Loucy (cell line): ENCODE measurements around the gene TNFSF13B.

Experiments
- H2AFZ ChIP-seq: fragments of 200-600 bp; sonication (generic); 2 replicates; pipeline ENCODE4 v1.6.0; 2016; ENCODE audit warnings: antibody characterized with exemption, mild to moderate bottlenecking, low read length, moderate library complexity
- H3F3A ChIP-seq: fragments of 200-600 bp; 2 replicates; pipeline ENCODE4 v1.6.0; 2016; ENCODE audit warnings: antibody characterized with exemption, low read depth, mild to moderate bottlenecking
- H3K27me3 ChIP-seq: fragments of 200-600 bp; sonication (generic); 2 replicates; pipeline ENCODE4 v1.6.1; 2014; ENCODE audit warnings: low read length, mild to moderate bottlenecking; ENCODE audit not compliant: insufficient read depth, poor library complexity, severe bottlenecking
- H3K36me3 ChIP-seq: fragments of 200-600 bp; sonication (generic); 2 replicates; pipeline ENCODE4 v1.6.1; 2016; ENCODE audit warnings: low read length; ENCODE audit not compliant: insufficient read depth
- H3K4me1 ChIP-seq: fragments of 200-600 bp; sonication (generic); 2 replicates; pipeline ENCODE4 v1.5.1; 2014; ENCODE audit warnings: low read length, mild to moderate bottlenecking; ENCODE audit not compliant: insufficient read depth, poor library complexity, severe bottlenecking
- H3K4me2 ChIP-seq: fragments of 200-600 bp; sonication (generic); 2 replicates; pipeline ENCODE4 v1.6.0; 2014; ENCODE audit warnings: antibody characterized with exemption, low read length, low read depth, mild to moderate bottlenecking; ENCODE audit not compliant: poor library complexity, severe bottlenecking
- H3K4me3 ChIP-seq: fragments of 200-600 bp; sonication (generic); 2 replicates; pipeline ENCODE4 v1.5.1; 2014; ENCODE audit warnings: low read length, mild to moderate bottlenecking, mixed read lengths; ENCODE audit not compliant: poor library complexity, severe bottlenecking
- H3K79me2 ChIP-seq: fragments of 200-600 bp; sonication (generic); 2 replicates; pipeline ENCODE4 v1.6.1; 2014; ENCODE audit warnings: low read length; ENCODE audit not compliant: insufficient read depth
- H3K9ac ChIP-seq: fragments of 200-600 bp; sonication (generic); 2 replicates; pipeline ENCODE4 v1.6.0; 2014; ENCODE audit warnings: mild to moderate bottlenecking, low read depth, low read length, moderate library complexity; ENCODE audit not compliant: poor library complexity, severe bottlenecking
- H3K9me2 ChIP-seq: fragments of 200-600 bp; sonication (generic); replicated peaks from 2 replicates; pipeline ENCODE4 v1.6.1; 2016; ENCODE audit warnings: low read depth, low read length, mixed read lengths
- H3K9me3 ChIP-seq: fragments of 200-600 bp; sonication (generic); 2 replicates; pipeline ENCODE4 v1.6.1; 2014; ENCODE audit warnings: mild to moderate bottlenecking, antibody characterized with exemption, low read length, low read depth; ENCODE audit not compliant: insufficient read depth
- H4K20me1 ChIP-seq: fragments of 200-600 bp; sonication (generic); 2 replicates; pipeline ENCODE4 v1.6.0; 2014; ENCODE audit warnings: antibody characterized with exemption, low read length, mild to moderate bottlenecking; ENCODE audit not compliant: insufficient read depth, poor library complexity, severe bottlenecking
- EZH2phosphoT487 ChIP-seq: fragments of 200-600 bp; IDR thresholded peaks from 2 replicates; pipeline ENCODE4 v1.6.1; 2018; ENCODE audit warnings: antibody characterized with exemption, mild to moderate bottlenecking, moderate library complexity, borderline replicate concordance
- TF ChIP-seq, protein P1 (sequence below): fragments of 200-600 bp; sonication (generic); conservative IDR thresholded peaks from 2 replicates; pipeline ENCODE4 v1.5.1; 2014; ENCODE audit warnings: mild to moderate bottlenecking, antibody characterized with exemption, low read length

TNFSF13B gene

DNA sequence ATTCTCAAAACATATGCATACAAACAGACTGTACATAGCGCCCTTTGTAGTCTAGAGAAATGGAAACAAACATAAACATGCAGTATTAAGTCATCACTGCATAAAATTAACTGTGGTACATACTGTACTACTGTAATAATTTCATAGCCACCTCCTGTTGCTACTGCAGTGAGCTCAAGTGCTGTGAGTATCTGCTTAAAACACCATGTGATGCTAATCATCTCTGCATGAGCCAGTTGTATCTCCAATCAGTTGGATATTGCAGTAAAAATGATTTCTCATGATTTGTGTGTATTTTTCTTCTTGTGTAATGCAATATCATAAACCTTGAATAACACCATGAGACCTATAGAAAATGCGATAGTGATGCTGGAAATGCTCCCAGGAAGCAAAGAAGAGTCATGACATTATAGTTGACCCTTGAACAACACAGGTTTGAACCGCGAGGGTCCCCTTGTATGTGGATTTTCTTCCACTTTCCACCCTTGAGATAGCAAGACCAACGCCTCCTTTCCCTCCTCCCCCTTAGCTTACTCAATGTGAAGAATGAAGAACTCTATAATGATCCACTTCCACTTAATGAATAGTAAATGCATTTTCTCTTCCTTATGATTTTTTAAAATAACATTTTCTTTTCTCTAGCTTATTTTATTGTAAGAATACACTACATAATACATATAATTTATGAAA lies 4.1 kb downstream of the TNFSF13B start:
- H2AFZ ChIP-seq: no peak overlapping the region
- no peaks in the 10 kb centered on the region for H3K9me2 ChIP-seq
- no peaks in the 10 kb centered on the region for H3F3A ChIP-seq
- H3K4me1 ChIP-seq: peaks cover 12% of the 10 kb centered on the region
- H3K9ac ChIP-seq: no peak overlapping the region
- H3K4me3 ChIP-seq: no peak overlapping the region
- no peaks in the 10 kb centered on the region for H3K9me3 ChIP-seq
- H3K4me2 ChIP-seq: no peak overlapping the region
- no peaks in the 10 kb centered on the region for H3K36me3 ChIP-seq
- TF ChIP-seq, protein P1, sequence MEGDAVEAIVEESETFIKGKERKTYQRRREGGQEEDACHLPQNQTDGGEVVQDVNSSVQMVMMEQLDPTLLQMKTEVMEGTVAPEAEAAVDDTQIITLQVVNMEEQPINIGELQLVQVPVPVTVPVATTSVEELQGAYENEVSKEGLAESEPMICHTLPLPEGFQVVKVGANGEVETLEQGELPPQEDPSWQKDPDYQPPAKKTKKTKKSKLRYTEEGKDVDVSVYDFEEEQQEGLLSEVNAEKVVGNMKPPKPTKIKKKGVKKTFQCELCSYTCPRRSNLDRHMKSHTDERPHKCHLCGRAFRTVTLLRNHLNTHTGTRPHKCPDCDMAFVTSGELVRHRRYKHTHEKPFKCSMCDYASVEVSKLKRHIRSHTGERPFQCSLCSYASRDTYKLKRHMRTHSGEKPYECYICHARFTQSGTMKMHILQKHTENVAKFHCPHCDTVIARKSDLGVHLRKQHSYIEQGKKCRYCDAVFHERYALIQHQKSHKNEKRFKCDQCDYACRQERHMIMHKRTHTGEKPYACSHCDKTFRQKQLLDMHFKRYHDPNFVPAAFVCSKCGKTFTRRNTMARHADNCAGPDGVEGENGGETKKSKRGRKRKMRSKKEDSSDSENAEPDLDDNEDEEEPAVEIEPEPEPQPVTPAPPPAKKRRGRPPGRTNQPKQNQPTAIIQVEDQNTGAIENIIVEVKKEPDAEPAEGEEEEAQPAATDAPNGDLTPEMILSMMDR: no peak
- no peak for TF ChIP-seq EZH2phosphoT487
- no peaks in the 10 kb centered on the region for H4K20me1 ChIP-seq
- H3K27me3 ChIP-seq: no peaks in the 10 kb centered on the region
- H3K79me2 ChIP-seq: no peaks in the 10 kb centered on the region

DNA sequence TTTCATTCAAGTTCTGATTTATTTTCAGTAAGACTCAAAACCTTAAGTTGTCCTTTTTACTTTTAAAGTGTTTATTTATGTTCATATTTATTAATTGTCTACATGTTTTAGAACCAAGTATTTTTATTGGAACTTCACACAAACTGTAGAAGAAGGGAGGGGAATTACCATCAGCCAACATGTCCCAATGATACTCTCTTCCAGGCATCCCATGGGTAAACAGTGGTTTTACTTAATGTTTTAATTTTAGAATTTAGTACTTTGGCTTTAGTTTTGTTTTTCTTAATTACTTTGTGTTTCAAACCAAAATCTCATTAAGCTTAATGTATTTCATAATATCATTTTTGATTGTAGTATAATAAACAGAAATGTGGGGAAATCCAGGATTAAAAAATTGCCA lies 5.2 kb downstream of the TNFSF13B start:
- no peaks in the 10 kb centered on the region for H3F3A ChIP-seq
- H3K9me3 ChIP-seq: no peaks in the 10 kb centered on the region
- H3K9me2 ChIP-seq: no peaks in the 10 kb centered on the region
- H3K4me2 ChIP-seq: no peak overlapping the region
- peaks cover 9% of the 10 kb centered on the region for H3K4me1 ChIP-seq
- H4K20me1 ChIP-seq: no peaks in the 10 kb centered on the region
- H3K9ac ChIP-seq: no peak overlapping the region
- H2AFZ ChIP-seq: no peak overlapping the region
- no peaks in the 10 kb centered on the region for H3K27me3 ChIP-seq
- H3K79me2 ChIP-seq: no peaks in the 10 kb centered on the region
- no peak for TF ChIP-seq EZH2phosphoT487
- TF ChIP-seq, protein P1: no peak
- no peaks in the 10 kb centered on the region for H3K36me3 ChIP-seq
- no peak overlapping the region for H3K4me3 ChIP-seq

DNA sequence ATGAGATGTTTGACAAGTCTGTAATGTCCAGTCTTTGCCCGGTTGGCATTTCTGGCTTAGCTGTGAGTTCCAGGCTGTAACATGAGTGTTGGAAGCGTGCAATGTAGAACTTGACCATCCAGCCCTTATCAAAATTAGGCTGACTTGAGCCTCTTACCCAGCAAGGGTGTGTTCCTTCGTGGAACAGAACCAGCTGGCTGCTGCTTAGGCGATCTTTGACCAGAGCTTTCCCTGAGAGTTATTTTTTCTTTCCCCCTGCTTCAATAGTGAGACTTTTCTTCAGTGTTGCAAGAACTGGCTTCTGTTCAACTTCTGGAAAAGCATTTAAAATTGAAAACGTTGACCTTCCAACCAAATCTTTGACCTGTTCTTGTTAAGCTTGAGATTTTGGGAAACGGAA lies 6.5 kb downstream of the TNFSF13B start:
- H3K27me3 ChIP-seq: no peaks in the 10 kb centered on the region
- H2AFZ ChIP-seq: no peak overlapping the region
- H3K9me3 ChIP-seq: no peaks in the 10 kb centered on the region
- TF ChIP-seq EZH2phosphoT487: no peak
- TF ChIP-seq, protein P1: no peak
- no peak overlapping the region for H3K9ac ChIP-seq
- no peaks in the 10 kb centered on the region for H3K79me2 ChIP-seq
- no peaks in the 10 kb centered on the region for H3K9me2 ChIP-seq
- no peaks in the 10 kb centered on the region for H3F3A ChIP-seq
- no peak overlapping the region for H3K4me2 ChIP-seq
- H3K4me1 ChIP-seq: no peaks in the 10 kb centered on the region
- no peak overlapping the region for H3K4me3 ChIP-seq
- no peaks in the 10 kb centered on the region for H3K36me3 ChIP-seq
- H4K20me1 ChIP-seq: no peaks in the 10 kb centered on the region
